Measurements from ENCODE around the gene GALNT12.

GALNT12 gene, protein sequence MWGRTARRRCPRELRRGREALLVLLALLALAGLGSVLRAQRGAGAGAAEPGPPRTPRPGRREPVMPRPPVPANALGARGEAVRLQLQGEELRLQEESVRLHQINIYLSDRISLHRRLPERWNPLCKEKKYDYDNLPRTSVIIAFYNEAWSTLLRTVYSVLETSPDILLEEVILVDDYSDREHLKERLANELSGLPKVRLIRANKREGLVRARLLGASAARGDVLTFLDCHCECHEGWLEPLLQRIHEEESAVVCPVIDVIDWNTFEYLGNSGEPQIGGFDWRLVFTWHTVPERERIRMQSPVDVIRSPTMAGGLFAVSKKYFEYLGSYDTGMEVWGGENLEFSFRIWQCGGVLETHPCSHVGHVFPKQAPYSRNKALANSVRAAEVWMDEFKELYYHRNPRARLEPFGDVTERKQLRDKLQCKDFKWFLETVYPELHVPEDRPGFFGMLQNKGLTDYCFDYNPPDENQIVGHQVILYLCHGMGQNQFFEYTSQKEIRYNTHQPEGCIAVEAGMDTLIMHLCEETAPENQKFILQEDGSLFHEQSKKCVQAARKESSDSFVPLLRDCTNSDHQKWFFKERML

DNA sequence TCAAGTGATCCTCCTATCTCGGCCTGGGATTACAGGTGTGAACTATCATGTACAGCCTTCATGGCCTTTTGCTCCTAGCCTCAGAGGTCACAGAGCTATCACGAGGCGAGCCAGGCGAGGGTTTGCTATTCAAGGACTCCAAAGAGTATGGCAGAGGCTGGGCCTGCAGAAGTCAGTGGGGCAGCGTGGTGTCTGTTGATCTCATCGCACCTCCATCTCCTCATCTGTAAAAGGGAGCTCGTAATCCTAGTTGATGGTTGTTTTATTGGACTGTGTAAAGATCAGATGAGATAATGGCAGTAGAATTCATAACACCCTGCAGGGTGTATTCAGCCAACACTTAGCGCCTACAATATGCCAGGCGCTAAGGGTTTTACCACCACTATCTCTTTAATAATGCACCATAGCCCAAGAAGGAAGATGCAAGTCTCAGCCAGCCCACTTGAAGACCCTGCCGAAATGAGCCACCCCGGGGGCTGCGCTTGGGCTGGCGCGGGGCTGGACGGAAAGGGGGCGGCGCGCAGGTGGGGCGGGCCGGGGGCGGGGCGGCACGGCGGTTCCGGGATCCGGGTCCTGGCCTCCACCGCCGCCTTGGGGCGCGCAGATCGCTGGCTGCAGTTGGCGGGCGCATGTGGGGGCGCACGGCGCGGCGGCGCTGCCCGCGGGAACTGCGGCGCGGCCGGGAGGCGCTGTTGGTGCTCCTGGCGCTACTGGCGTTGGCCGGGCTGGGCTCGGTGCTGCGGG, at the start of gene GALNT12:
GALNT12 (plus strand) TSS at position 601 of the 744 bp plus-strand sequence; CDS start at position 630, 29 bp downstream.
- DNase-seq (ENCODE audit: low read depth) = peak; percentile 42

DNA sequence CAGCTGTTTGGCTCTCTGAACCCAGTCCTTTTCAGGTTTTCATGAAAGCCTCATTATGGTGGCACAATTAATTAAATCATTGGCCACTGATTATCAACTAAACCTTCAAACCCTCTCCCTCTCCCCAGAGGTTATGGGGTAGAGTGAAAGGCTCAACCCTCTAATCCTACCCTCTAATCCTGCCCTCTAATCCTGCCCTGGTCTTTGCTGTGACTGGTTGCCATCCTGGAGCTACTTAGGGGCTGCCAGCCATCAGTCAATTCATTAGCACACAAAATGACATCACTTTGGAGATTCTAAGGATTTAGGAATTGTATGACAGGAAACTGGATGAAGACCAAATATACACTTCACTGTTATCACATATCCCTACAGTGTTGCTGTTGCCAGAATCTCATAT, 47.2 kb upstream of the GALNT12 start:
- no peak for DNase-seq (ENCODE audit: low read depth)

DNA sequence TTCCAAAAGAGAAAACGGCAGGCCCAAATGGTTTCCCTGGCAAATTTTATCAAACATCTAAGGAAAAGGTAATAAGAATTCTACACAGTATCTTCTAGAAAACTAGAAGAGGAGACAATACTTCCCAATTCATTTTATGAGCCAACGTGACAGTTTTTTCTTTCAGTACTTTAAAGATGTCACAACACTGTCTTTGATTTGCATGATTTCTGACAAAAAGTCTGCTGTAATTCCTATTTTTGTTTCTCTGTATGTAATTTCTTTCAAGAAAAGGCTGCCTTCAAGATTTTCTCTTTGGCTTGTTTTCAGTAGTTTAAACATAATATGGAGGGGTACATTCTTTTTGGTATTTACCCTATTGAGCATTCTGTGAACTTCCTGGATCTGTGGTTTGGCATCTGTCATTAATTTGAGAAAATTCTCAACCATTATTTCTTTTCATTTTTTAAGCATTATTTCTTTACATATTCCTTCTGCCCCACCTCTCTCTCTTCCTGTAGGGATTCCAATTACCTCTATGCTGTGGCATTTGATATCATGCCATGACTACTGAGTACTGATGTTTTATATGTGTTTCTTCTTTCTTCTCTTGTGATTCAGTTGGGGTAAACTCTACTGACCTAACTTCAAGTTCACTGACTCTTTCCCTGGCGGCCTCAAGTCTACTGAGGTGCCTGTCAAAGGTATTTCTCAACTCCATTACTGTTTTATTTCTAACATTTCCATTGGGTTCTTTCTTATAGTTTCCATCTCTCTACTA, 43.3 kb upstream of the GALNT12 start:
- DNase-seq (ENCODE audit: low read depth) = no peak

DNA sequence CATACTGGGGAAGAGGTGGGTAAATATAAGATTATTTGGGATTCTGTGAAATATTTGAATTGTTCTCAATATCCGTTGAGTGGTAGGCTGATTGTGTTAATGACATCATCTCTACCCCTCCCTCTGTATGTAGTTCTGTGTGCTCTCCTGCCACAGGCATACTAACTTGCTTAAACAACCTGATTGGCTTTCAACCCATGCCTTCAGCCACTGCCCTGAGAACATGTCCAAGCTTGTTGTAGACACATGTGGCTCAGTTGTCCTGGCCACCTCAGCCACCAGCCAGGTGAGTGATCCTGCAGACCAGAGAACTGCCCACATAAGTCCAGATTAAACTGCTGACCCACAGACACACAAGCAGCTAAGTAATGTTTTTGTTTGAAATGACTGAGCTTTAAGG, 42.2 kb upstream of the GALNT12 start:
- no peak for DNase-seq (ENCODE audit: low read depth)

DNA sequence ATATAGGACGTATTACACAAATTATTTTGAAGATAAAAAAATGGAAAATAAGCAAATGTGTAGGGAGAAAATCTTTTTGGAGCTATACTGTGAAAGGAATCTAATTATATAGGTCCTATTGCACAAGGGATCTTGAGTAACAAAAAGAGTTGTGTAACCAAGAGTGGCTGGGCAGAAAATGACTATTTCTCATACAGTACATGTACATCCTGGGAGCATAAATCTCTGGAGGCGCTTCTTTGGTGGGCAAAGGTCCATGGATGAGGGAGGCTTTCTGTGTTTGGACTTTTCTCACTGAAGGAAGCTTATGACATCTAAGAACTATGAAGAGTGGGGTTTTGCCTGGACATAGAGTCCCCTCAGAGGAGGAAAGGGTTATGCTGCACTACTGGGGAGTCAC, 40.9 kb upstream of the GALNT12 start:
- DNase-seq (ENCODE audit: low read depth) = no peak

DNA sequence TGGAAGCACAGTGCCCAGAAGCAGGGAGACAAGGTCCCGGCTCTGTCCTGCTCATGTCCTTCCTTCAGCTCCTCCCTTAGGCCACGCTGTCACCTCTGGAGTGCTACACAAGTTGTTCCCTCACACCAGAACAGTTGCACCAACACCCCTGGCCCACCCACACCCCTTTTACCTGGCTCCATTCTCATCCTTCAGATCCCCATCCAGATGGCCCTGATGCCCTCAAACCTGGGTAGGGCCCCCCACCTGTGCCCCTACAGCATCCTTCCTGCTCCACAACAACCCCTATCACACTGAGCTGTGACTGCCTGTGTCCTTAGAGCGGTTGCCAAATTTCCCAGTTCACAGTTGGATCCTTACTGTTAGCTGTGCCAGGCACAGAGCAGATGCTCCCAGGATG, 40.3 kb upstream of the GALNT12 start:
- DNase-seq (ENCODE audit: low read depth) = no peak

DNA sequence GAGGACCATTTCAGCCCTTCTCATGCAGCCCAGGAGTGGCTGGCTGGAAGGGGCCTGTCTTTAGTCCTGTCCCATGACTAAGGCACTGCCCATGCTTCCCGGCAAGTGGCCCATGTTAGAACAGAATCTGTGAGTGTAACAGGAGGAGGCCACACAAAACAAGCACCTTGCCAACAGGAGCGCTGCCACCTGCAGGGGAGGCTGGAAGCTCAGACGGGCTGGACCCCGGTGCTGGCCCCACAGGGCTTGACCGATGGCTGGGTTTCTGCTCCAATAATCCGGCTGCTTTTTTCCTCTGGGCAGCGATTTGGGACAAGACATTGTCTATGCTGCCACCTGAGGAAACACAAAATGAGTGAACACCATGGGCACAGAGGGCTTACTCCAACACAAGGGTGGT, 39.6 kb upstream of the GALNT12 start:
- no peak for DNase-seq (ENCODE audit: low read depth)

DNA sequence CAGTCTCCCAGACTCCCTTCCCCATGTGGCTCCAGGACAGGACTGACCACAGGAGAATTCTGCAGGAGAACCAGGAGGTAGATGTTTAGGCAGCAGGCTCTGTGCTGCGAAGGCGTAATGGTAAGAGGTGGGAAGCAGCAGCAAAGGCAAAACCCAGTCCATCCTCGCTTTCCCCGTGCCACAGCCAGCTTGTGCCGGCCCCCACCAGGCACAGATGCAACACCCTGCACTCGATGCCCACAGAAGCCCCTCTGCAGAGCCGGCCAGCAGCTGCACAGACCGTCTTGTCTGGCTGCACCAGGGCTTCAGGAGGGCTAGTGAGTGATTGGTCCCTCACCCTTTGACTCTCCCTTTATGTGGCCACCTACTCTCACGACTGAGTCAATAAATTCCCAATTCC, 39.1 kb upstream of the GALNT12 start:
- DNase-seq (ENCODE audit: low read depth) = no peak

DNA sequence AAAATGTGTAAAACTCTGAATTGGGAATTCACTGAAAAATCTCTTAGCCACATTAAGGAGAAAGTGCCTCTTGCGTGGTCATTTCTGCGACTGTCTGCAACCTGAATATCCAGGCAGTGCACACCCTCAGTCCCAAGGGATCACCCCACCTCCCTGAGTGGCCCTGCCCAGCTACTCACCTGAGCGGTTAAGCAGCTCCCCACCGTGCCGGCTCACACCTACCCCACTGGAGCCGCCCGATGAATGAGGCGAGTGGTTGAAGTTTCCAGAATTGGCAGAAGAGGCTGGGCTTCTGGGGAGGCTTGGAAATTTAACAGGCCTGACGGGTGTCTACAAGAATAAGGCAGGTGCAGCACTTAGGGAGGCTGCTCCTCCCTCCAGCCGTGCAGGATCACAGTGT, 36.8 kb upstream of the GALNT12 start:
- no peak for DNase-seq (ENCODE audit: low read depth)

DNA sequence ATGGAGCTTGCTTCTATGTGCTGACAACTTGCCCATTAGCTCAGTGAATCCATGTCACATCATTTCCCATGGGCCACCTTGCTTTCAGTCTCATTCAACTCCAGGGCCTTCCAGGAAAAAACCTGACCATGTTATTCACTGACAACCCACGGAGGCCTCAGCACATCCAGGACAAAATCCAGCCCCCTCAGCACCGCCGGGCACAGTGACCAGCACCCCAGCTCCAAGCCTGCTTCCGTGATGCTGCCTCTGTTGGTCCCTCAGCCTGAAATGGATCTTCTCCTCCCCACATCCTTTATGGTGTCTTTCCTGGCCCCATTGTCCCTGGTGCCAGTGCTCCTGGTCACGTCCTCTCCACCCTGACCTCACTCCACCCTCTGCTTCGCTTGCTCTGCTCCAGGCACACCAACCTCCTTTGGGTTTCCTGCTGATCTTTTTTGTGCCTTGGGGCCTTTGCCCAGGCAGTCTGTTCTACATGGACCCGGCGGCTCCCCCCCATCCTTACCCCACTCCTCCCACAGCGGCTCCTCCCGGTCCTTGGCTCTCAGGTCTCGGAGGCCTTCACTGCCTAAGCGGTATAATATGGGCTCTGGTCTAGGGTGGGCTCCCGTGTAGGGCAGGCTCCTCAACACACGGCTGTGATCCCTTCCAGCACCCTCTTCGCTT, 36.1 kb upstream of the GALNT12 start:
- no peak for DNase-seq (ENCODE audit: low read depth)

DNA sequence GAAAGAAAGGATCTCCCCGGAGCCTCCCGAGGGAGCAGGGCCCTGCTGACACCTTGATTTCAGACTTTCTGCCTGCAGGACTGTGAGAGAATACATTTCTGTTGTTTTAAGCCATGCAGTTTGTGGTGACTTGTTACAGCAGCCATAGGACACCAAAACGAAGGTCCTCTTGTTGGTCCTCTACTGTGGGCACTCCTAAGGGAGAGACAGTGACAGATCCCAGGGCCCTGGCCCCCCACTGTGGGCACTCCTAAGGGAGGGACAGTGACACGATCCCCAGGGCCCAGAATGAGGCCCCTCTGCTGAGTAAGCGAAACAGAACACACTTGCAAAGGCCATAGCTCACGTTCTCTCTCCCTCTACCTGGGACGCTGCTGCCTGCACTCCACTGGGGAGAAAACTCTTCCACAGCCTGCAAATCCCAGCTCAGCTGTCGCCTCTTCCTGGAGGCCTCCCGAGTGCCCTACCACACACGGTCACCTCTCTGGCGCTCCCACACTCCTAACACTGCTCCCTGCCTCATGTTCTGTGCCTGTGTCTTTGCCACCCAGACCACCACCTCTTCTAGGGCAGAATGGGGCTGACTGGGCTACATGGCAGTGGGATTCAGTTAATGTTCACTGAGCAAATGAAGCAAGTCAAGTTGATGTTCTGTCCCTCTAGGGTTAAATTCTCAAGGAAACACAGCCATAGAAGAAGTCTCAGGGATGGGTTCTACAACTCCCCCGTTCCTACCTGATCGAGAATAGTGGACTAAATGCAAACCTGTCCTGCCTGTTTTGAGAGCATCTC, 34.9 kb upstream of the GALNT12 start:
- DNase-seq (ENCODE audit: low read depth) = no peak

DNA sequence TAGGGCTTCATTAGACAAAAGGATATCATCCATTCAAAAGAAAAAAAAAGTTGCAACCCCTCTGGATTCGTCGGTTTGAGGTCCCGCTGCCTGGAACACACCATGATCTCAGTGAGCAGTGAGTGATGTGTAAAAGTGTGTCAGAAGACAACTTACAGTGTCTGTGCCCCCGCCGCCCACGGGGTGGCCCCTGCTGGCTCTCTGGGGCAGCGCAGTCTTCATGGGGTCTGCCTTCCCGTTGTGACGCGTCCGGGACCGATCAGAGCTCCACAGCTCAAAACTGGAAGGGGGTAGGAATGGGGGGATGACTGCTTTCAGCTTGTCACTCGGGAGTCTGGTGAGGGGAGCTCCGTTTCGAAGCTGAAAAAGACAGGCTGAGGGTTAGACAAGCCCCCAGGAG, 33.7 kb upstream of the GALNT12 start:
- no peak for DNase-seq (ENCODE audit: low read depth)

DNA sequence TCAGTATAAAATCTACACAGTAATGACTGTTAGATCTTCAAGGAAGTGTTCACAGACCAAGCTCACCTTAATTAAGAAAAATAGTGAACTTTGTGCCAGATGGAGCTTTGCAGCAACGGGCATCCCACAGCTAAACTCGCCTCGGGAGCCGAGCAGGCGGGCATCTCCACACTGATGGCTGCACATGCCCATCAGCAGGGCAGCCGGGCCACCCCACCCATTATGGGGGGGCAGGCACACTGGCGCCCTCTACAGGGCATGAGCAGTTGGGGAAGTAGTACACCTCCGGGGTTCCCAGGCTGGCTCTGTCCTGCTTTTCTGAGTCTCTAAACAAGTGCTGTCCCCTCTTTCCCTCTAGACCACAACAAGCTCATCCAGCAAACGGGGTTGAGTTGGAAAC, 32.7 kb upstream of the GALNT12 start:
- DNase-seq (ENCODE audit: low read depth) = no peak

DNA sequence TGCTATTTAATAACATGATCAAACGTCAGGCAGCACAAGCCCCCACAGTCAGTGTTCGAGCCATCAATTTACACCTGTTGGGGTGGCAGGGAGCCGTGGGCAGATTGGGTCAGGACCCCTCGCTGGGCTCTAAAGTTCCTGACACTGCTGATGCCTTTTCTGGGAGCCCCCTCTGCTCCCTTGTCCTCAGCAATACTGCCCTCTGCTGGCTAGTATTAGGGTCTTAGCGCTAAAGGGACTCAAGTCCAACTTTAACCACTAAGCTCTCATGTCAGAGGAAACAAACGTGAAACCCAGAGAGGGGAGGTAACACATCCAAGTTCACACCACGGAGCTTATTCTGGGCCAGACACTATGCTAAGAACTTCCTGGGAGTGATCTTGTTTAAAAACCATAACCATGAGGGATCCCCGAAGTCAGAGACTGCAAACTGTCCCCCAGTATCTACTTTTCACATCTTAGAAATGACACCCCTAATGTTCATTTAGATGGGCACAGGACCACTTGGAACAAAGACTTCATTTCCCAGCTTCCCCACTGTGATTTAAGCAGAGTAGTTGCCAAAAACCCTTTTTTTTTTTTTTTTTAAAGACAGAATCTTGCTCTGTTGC, 31.5 kb upstream of the GALNT12 start:
- no peak for DNase-seq (ENCODE audit: low read depth)

DNA sequence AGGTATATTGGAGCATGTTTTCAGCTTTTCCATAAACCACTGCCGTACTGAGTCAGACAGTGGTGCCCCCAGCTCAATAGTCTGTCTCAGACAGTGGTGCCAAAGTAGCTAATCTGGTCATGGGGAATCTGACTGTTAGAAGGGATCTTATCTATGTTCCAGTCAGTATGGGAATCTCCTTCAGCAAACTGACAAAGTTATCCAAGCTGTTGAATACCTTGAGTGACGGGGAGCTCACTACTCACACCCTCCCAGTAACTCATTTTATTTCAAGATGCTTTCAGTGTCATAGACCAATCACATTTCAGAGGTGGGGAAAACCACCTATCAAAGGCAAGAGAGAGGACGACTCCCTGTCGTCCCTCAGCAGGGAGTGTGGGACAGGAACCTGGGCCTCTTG, 29.9 kb upstream of the GALNT12 start:
- DNase-seq (ENCODE audit: low read depth) = no peak

DNA sequence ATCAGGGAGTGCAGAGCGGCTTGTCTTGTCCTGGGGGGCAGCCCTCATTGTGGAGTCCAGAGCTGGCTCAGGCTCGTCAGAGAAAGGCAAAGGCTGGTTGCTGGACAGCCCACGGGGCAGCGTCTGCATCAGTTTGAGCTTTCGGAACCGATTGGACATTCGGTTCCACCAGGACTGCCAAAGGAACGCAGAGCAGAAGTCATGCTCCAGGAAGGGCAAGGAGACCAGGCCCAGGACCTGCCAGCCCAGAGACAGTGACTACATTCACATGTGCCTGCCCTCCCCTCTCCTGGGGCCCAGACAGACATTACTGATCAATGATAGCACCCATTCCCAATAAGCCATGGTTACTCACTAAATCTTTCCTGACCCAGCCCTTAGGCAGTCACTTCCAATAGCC, 29.2 kb upstream of the GALNT12 start:
- DNase-seq (ENCODE audit: low read depth) = no peak

DNA sequence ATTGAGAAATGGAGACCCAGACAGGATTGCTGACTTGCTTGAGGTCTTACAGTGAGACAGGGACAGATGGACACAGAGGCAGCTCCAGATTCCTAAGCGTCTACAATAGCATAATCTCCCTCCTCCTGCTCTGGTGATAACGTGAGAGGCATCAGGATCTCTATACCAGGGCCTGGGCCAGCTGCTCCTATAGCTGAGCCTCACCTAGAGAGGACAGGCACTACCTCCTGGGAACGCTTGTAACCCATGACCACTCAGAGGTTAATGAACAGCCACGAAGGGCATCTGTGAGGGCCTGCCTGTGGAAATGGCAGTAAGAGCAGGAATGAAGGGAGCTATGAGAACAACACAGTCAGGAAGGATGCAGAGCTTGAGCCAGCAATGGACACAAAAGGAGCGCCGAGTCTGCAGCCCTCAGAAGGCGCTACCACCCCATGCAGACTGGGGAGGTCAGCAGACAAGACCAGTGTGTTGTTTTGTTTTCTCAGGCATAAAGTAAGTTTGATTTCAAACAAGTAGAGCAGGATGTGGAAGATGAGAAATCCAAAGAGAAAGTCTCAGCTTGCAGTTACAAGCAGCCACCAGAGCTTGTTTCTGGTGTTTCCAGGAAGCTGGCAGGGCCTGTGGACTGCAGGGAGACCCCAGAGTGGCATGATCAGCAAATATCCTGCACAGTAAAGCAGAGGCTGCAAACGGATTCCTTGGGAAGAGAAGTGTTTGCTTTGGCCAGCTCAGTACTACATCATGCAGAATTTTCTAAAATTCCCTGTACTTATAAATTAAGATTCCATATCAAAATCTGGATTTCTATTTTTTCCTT, 28.5 kb upstream of the GALNT12 start:
- DNase-seq (ENCODE audit: low read depth) = no peak

DNA sequence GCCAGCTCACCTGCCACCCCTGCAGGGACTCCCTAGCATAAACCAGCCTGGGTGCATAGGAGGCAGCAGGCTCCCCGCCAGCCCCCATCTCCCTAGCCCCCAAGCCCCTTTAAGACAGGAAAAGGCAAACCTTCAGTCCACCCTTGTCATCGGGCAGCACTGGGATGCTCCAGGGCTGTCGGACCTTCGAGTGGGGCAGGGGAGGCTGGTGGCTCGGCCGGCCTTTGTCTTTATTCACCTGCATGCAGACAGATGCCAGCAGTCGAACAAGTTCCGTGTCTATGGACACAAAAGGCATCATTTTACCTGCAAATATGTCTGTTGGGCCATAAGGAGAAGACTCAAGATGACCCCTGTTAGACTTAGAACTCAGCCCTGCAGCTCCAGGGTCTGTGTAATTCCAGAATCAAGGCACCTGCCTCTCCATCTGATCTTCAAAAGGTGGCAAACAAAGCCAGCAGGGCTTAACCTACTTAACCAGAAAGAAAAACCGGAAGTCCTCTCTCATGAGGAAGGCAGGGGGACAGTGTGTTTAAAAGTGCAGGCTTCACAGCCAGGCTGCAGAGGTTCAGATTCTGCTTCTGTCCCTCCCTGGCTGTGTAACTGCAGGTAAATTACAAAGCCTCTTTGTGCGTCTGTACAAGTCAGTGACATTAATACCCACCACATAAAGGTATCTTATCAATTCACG, 27.3 kb upstream of the GALNT12 start:
- no peak for DNase-seq (ENCODE audit: low read depth)

Data from activated T-helper 1 cell treated with Interleukin-2 at 50 U/mL for 16 hours (primary cell).